ENCODE measurements around the gene LCN15.

DNA sequence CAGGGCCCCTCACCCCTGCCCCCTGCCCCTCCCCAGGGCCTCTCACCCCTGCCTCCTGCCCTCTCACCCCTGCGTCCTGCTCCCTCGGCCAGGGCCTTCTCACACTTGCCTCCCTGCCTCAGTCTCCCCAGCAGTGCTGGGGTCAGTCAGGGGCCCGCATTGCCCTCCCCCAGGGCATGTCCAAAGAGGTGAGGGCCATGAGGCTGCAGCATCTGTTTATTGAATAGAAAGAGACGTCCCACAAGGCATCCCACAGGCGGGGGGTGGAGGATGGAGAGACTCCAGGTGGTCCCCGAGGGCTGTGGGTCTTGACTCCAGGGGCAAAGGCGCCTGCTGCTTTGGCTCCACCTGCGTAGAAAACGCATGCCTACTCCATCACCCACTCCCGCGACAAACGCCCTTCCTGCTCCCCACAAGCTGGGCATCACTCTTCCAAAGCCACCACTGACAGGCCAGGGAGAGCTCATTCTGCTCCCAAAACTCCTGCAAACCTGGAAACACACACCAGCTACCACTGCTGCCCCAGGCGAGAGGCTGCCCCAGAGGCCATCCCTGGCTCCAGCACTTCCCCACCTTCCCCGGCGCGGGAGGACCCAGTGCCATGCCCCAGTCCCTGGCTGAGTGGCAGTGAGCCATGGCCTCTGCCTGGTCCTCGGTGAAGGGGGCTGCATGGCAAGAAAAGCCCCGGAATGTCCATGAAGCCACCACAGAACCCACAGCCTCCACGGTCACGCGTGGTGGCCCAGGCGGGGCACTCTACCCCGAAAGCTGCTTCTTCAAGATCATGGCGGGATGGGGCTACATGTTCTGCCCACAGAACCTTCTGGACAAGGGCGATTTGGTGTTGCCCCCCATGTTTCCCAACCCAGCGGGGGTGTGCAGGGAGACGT, 4.6 kb downstream of the LCN15 start:
- TF ChIP-seq CTCF (IDR thresholded peaks at IDR 0.05): no peak
- TF ChIP-seq, protein P1, sequence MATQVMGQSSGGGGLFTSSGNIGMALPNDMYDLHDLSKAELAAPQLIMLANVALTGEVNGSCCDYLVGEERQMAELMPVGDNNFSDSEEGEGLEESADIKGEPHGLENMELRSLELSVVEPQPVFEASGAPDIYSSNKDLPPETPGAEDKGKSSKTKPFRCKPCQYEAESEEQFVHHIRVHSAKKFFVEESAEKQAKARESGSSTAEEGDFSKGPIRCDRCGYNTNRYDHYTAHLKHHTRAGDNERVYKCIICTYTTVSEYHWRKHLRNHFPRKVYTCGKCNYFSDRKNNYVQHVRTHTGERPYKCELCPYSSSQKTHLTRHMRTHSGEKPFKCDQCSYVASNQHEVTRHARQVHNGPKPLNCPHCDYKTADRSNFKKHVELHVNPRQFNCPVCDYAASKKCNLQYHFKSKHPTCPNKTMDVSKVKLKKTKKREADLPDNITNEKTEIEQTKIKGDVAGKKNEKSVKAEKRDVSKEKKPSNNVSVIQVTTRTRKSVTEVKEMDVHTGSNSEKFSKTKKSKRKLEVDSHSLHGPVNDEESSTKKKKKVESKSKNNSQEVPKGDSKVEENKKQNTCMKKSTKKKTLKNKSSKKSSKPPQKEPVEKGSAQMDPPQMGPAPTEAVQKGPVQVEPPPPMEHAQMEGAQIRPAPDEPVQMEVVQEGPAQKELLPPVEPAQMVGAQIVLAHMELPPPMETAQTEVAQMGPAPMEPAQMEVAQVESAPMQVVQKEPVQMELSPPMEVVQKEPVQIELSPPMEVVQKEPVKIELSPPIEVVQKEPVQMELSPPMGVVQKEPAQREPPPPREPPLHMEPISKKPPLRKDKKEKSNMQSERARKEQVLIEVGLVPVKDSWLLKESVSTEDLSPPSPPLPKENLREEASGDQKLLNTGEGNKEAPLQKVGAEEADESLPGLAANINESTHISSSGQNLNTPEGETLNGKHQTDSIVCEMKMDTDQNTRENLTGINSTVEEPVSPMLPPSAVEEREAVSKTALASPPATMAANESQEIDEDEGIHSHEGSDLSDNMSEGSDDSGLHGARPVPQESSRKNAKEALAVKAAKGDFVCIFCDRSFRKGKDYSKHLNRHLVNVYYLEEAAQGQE (IDR thresholded peaks at IDR 0.05; ENCODE audit: insufficient read depth in 1 of 2, low read depth in 2 of 2, low read length in 1 of 2): no peak
- no peak for TF ChIP-seq TCF7L2 (IDR thresholded peaks at IDR 0.05; ENCODE audit: low read depth, low read length)
- no peak for TF ChIP-seq POLR2AphosphoS5 (IDR thresholded peaks at IDR 0.05; ENCODE audit: low read depth, low read length)
- TF ChIP-seq SIN3A (IDR thresholded peaks at IDR 0.05; ENCODE audit: borderline replicate concordance, insufficient read depth, low read depth, low read length): no peak

Data from Panc1 (cell line).